Peyer's patch (tissue), 4 donors: ENCODE data around the gene HIPK1. TPM values are rescaled to one million over a fixed set of nuclear protein-coding genes. Genes with fewer than 3 reads are reported as not detected.

Experiments
- DNase-seq, 3 donors: peaks; one replicate each; pipeline ENCODE4 v3.0.0-alpha.2; 2017 to 2019
- H3K27ac ChIP-seq, 4 donors: fragments of 200-600 bp; sonication (generic); one replicate each; pipeline ENCODE4 v1.5.1; 2016 to 2019
- H3K27me3 ChIP-seq, 2 donors: fragments of 200-600 bp; sonication (generic); one replicate each; pipeline ENCODE4 v1.5.1; 2019
- H3K36me3 ChIP-seq, 3 donors: fragments of 200-600 bp; sonication (generic); one replicate each; pipeline ENCODE4 v1.5.1; 2016 to 2019
- H3K4me1 ChIP-seq, 4 donors: fragments of 200-600 bp; sonication (generic); one replicate each; pipeline ENCODE4 v1.5.1; 2016 to 2019
- H3K4me3 ChIP-seq, 4 donors: fragments of 200-600 bp; sonication (generic); 1 replicate in 3 of 4; 2 replicates in 1 of 4; pipeline ENCODE4 v1.5.1; 2016 to 2019; ENCODE audit warnings: mild to moderate bottlenecking in 1 of 4
- H3K9me3 ChIP-seq, 4 donors: fragments of 200-600 bp; sonication (generic); one replicate each; pipeline ENCODE4 v1.5.1; 2016 to 2019; ENCODE audit warnings: mild to moderate bottlenecking in 1 of 4
- CTCF ChIP-seq, 6 experiments: fragments of 450-650 bp in 4 of 6; fragments of 200-600 bp in 2 of 6; sonication (generic) in 1 of 6; IDR thresholded peaks; one replicate each; pipeline ENCODE4 v1.5.1; 2017 to 2019; ENCODE audit warnings: antibody characterized with exemption in 6 of 6, mild to moderate bottlenecking in 3 of 6, moderate library complexity in 1 of 6
- POLR2A ChIP-seq, 2 donors: fragments of 450-650 bp; IDR thresholded peaks; one replicate each; pipeline ENCODE4 v1.5.1; 2017; ENCODE audit warnings: antibody characterized with exemption in 2 of 2, mild to moderate bottlenecking in 2 of 2, moderate library complexity in 2 of 2
- total RNA-seq, 4 donors: library from RNA; depleted of rRNA; stranded (reverse); fragments of >200 nt; gene quantifications; one replicate each; pipeline ENCODE4 v1.1.0, GENCODE V29; 2016

HIPK1 gene
- total RNA-seq, 4 donors from 2014 or later, result 34.7 to 51.2 (median 42.1) TPM

- TF ChIP-seq CTCF (IDR thresholded peaks at IDR 0.05) (no peak), POLR2A (IDR thresholded peaks at IDR 0.05) (no peak)
- no peak for DNase-seq
These were observed 63.9 kb downstream of the HIPK1 start for GRCh38 chr1:113993072-113993471.

GRCh38 chr1:113993766-113994165, 64.6 kb downstream of the HIPK1 start:
- Histone ChIP-seq H3K4me1 (no peaks in the 10 kb centered on the region), H3K4me3 (no peak overlapping the region), H3K27me3 (no peaks in the 10 kb centered on the region), H3K9me3 (peaks cover 0 to 9% (median 2%) of the 10 kb centered on the region in 4 donors), H3K36me3 (no peaks in the 10 kb centered on the region), H3K27ac (no peak overlapping the region)
- TF ChIP-seq CTCF (IDR thresholded peaks at IDR 0.05) (no peak), POLR2A (IDR thresholded peaks at IDR 0.05) (no peak)
- no peak for DNase-seq

More at GRCh38 chr1:113993072-113993471, 63.9 kb downstream of the HIPK1 start:
- Histone ChIP-seq H3K4me3 (no peak overlapping the region), H3K36me3 (no peaks in the 10 kb centered on the region), H3K27me3 (no peaks in the 10 kb centered on the region), H3K27ac (no peak overlapping the region), H3K4me1 (no peaks in the 10 kb centered on the region), H3K9me3 (peaks cover 0 to 9% (median 2%) of the 10 kb centered on the region in 4 donors)

- TF ChIP-seq CTCF (IDR thresholded peaks at IDR 0.05) (no peak), POLR2A (IDR thresholded peaks at IDR 0.05) (no peak)
- peaks cover 0 to 9% (median 2%) of the 10 kb centered on the region in 4 donors for H3K9me3 ChIP-seq
- H3K27ac ChIP-seq, result no peak overlapping the region
- no peaks in the 10 kb centered on the region for H3K4me1 ChIP-seq
- no peaks in the 10 kb centered on the region for H3K27me3 ChIP-seq
- DNase-seq, result no peak
- H3K36me3 ChIP-seq, result no peaks in the 10 kb centered on the region
- H3K4me3 ChIP-seq, result no peak overlapping the region
These were observed 66.3 kb downstream of the HIPK1 start for GRCh38 chr1:113995382-113995781.

GRCh38 chr1:113998361-113998760, 69.2 kb downstream of the HIPK1 start:
- Histone ChIP-seq H3K36me3 (no peaks in the 10 kb centered on the region), H3K27me3 (no peaks in the 10 kb centered on the region), H3K4me1 (no peaks in the 10 kb centered on the region), H3K27ac (no peak overlapping the region), H3K9me3 (peaks cover 0 to 9% (median 2%) of the 10 kb centered on the region in 4 donors), H3K4me3 (no peak overlapping the region)
- TF ChIP-seq CTCF (IDR thresholded peaks at IDR 0.05) (no peak), POLR2A (IDR thresholded peaks at IDR 0.05) (no peak)
- no peak for DNase-seq

- Histone ChIP-seq H3K27me3 (no peaks in the 10 kb centered on the region), H3K9me3 (peaks cover 0 to 4% (median under 1%) of the 10 kb centered on the region in 4 donors), H3K4me3 (no peak overlapping the region), H3K36me3 (no peaks in the 10 kb centered on the region), H3K27ac (no peak overlapping the region), H3K4me1 (no peaks in the 10 kb centered on the region)
- TF ChIP-seq CTCF (IDR thresholded peaks at IDR 0.05) (no peak), POLR2A (IDR thresholded peaks at IDR 0.05) (no peak)
- no peak for DNase-seq
These were observed 70.1 kb downstream of the HIPK1 start for GRCh38 chr1:113999233-113999632.

GRCh38 chr1:113999799-114000198, 70.7 kb downstream of the HIPK1 start:
- H3K9me3 ChIP-seq, result peaks cover 0 to 2% (median 0%) of the 10 kb centered on the region in 4 donors
- TF ChIP-seq CTCF (IDR thresholded peaks at IDR 0.05) (no peak), POLR2A (IDR thresholded peaks at IDR 0.05) (no peak)
- DNase-seq, result no peak

More at GRCh38 chr1:113999799-114000198, 70.7 kb downstream of the HIPK1 start:
- Histone ChIP-seq H3K4me3 (no peak overlapping the region), H3K27me3 (no peaks in the 10 kb centered on the region), H3K4me1 (no peaks in the 10 kb centered on the region), H3K27ac (no peak overlapping the region), H3K36me3 (no peaks in the 10 kb centered on the region)
